Endothelial cell of umbilical vein (primary cell): ENCODE measurements around the gene MMRN2. TPM values are rescaled to one million over a fixed set of nuclear protein-coding genes. Genes with fewer than 3 reads are reported as not detected.

Experiments
- BruUV-seq: library from RNA; stranded (reverse); fragments of 400-500 nt; replicated peaks from 2 replicates; lab custom pipeline; 2021; lab: Mats Ljungman, UMichigan
- CTCF ChIA-PET: fragments of 300-600, 350-600 bp; sonication (Branson Sonifier 250); formaldehyde crosslinking; loops from one replicate; lab custom pipeline; 2021; ENCODE audit warnings: antibody characterized with exemption, inconsistent platforms; lab: Charles Lee
- POLR2A ChIA-PET: fragments of 300-600, 350-600 bp; sonication (Branson Sonifier 250); formaldehyde crosslinking; loops from one replicate; lab custom pipeline; 2021; ENCODE audit warnings: antibody characterized with exemption, inconsistent platforms; lab: Charles Lee
- DNase-seq: peaks from one replicate; pipeline ENCODE4 v3.0.0-alpha.2; 2011; ENCODE audit warnings: low read depth, low spot score
- FAIRE-seq: peaks from 2 replicates; lab custom pipeline; 2011; peaks lifted over from hg19 to GRCh38; lab: Jason Lieb, UNC
- H2AFZ ChIP-seq: 2 replicates; pipeline ENCODE4 v1.6.0; 2012; ENCODE audit warnings: low read depth, low read length, control low read depth, inconsistent platforms
- H3K27ac ChIP-seq: 2 replicates; pipeline ENCODE4 v1.5.1; 2011; ENCODE audit warnings: low read depth, mild to moderate bottlenecking, control low read depth, low read length, moderate library complexity; ENCODE audit not compliant: insufficient read depth
- H3K27me3 ChIP-seq, 2 experiments: 2 replicates each; pipeline versions ENCODE4 v1.6.0 to v1.6.1; 2011; ENCODE audit warnings: low read length in 2 of 2, mixed read lengths in 1 of 2; ENCODE audit not compliant: control insufficient read depth in 2 of 2, insufficient read depth in 2 of 2
- H3K36me3 ChIP-seq, 2 experiments: 2 replicates in 1 of 2; 3 replicates in 1 of 2; pipeline ENCODE4 v1.5.1; 2011; ENCODE audit warnings: low read length in 2 of 2, mild to moderate bottlenecking in 1 of 2, moderate library complexity in 1 of 2; ENCODE audit not compliant: control insufficient read depth in 2 of 2, insufficient read depth in 2 of 2; ENCODE audit errors: extremely low read depth in 1 of 2
- H3K4me1 ChIP-seq: 3 replicates; pipeline ENCODE4 v1.5.1; 2011; ENCODE audit warnings: mild to moderate bottlenecking, low read length; ENCODE audit not compliant: control insufficient read depth, insufficient read depth; ENCODE audit errors: extremely low read depth
- H3K4me2 ChIP-seq: 2 replicates; pipeline ENCODE4 v1.6.1; 2011; ENCODE audit warnings: low read length, control low read depth, mixed read lengths; ENCODE audit not compliant: insufficient read depth
- H3K4me3 ChIP-seq, 3 experiments: fragments of 200-600 bp in 1 of 3; sonication (generic), shearing (Covaris generic) in 1 of 3; replicated peaks in 1 of 3; 2 replicates each; pipeline ENCODE4 v1.5.1; 2011 to 2016; ENCODE audit warnings: control low read depth in 3 of 3, low read length in 3 of 3, mild to moderate bottlenecking in 2 of 3, inconsistent platforms in 1 of 3, low read depth in 1 of 3, moderate library complexity in 1 of 3; ENCODE audit not compliant: insufficient read depth in 1 of 3
- H3K79me2 ChIP-seq: 2 replicates; pipeline ENCODE4 v1.6.0; 2012; ENCODE audit warnings: low read length, inconsistent platforms; ENCODE audit not compliant: control insufficient read depth, insufficient read depth
- H3K9ac ChIP-seq: replicated peaks from 2 replicates; pipeline ENCODE3; 2011; ENCODE audit warnings: low read length, control low read depth; ENCODE audit not compliant: insufficient read depth; ENCODE audit errors: extremely low read depth
- H3K9me1 ChIP-seq: replicated peaks from 3 replicates; pipeline ENCODE4 v1.6.0; 2011; ENCODE audit warnings: mild to moderate bottlenecking, low read length; ENCODE audit not compliant: control insufficient read depth, insufficient read depth; ENCODE audit errors: extremely low read depth
- H3K9me3 ChIP-seq: replicated peaks from 2 replicates; pipeline ENCODE4 v1.5.1; 2012; ENCODE audit warnings: low read length, inconsistent platforms; ENCODE audit not compliant: control insufficient read depth, insufficient read depth
- H4K20me1 ChIP-seq: replicated peaks from 2 replicates; pipeline ENCODE3; 2011; ENCODE audit warnings: mild to moderate bottlenecking, low read length; ENCODE audit not compliant: control insufficient read depth, insufficient read depth; ENCODE audit errors: extremely low read depth
- EZH2 ChIP-seq: IDR thresholded peaks from 2 replicates; pipeline ENCODE4 v1.6.1; 2012; ENCODE audit warnings: borderline replicate concordance, low read depth, mild to moderate bottlenecking, moderate library complexity, low read length, inconsistent platforms; ENCODE audit not compliant: severe bottlenecking
- FOS ChIP-seq: IDR thresholded peaks from 2 replicates; pipeline ENCODE4 v1.6.1; 2011; ENCODE audit warnings: mild to moderate bottlenecking, low read length, moderate library complexity, borderline replicate concordance; ENCODE audit not compliant: insufficient read depth
- GATA2 ChIP-seq: IDR thresholded peaks from 2 replicates; pipeline ENCODE4 v1.7.0; 2011; ENCODE audit warnings: low read depth, mild to moderate bottlenecking, moderate library complexity, mixed read lengths, low read length; ENCODE audit not compliant: insufficient read length, insufficient read depth
- JUN ChIP-seq: IDR thresholded peaks from 2 replicates; pipeline ENCODE4 v1.6.1; 2011; ENCODE audit warnings: borderline replicate concordance, low read depth; ENCODE audit not compliant: insufficient read length, insufficient read depth
- MYC ChIP-seq: IDR thresholded peaks from one replicate; pipeline ENCODE4 v1.6.1; 2011; ENCODE audit warnings: mild to moderate bottlenecking, low read depth, low read length
- POLR2A ChIP-seq: IDR thresholded peaks from 2 replicates; pipeline ENCODE4 v1.6.1; 2012; ENCODE audit warnings: low read depth, mild to moderate bottlenecking, control low read depth, low read length
- POLR2AphosphoS5 ChIP-seq: IDR thresholded peaks from 2 replicates; pipeline ENCODE4 v1.6.1; 2012; ENCODE audit warnings: low read depth, mild to moderate bottlenecking, control low read depth, low read length, moderate library complexity; ENCODE audit not compliant: insufficient read depth
- dilution Hi-C: fragments of 300-500 bp; cut with MboI; formaldehyde crosslinking; loops from one replicate; pipeline ENCODE4 v1.15.0; 2019; ENCODE audit warnings: low sequenced_read_pairs; ENCODE audit not compliant: extremely low pct_ligation_motif_present
- intact Hi-C: fragments of 100-400 bp; cut with micrococcal nuclease; formaldehyde crosslinking; loops from one replicate; pipeline ENCODE4 v1.10.0; 2022
- polyA plus RNA-seq, 4 experiments: library from polyadenylated mRNA; depleted of rRNA in 3 of 4; stranded (reverse) in 3 of 4; unstranded in 1 of 4; fragments of >200 nt; gene quantifications; 2 replicates each; pipeline versions ENCODE4 v1.2.1 to v1.2.3, GENCODE V29; 2011 to 2012; ENCODE audit warnings: missing spikeins in 1 of 4
- total RNA-seq: library from RNA; stranded (reverse); gene quantifications from 2 replicates; pipeline ENCODE4 v1.2.3, GENCODE V29; 2021
- TF ChIP-seq, protein P1 (sequence below): IDR thresholded peaks from 2 replicates; pipeline ENCODE4 v1.6.1; 2011; ENCODE audit not compliant: insufficient read depth, insufficient read length
- TF ChIP-seq, protein P2 (sequence below), 2 donors: IDR thresholded peaks; 1 replicate in 1 of 2; 2 replicates in 1 of 2; pipeline ENCODE4 v1.5.1; 2011; ENCODE audit warnings: low read length in 2 of 2, mild to moderate bottlenecking in 2 of 2, moderate library complexity in 2 of 2, control low read depth in 1 of 2, inconsistent platforms in 1 of 2, low read depth in 1 of 2; ENCODE audit not compliant: insufficient read depth in 1 of 2; ENCODE audit errors: extremely low read depth in 1 of 2

Gene MMRN2
- total and polyA plus RNA-seq, 2 donors (not counting 3 experiments of a cell fraction or from before 2014, with no cell fraction given), result 154 to 169 TPM

DNA sequence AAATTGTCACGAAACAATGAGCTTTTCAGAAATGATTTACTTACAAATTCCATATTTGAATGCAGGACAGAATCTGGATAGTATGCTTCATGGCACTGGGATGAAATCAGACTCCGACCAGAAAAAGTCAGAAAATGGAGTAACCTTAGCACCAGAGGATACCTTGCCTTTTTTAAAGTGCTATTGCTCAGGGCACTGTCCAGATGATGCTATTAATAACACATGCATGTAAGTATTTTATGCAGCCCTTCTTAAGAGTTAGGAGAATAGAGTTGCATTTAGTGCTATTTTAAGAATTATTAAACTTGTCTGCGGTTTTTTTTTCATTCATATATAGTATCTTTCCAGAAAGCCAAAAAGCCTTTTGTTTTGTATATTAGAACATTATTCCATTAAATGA is 67.4 kb downstream of the MMRN2 start:
- intact Hi-C loops, result loop anchor here (1.0 kb wide), 1 partner anchor 22 kb away; no protein-coding TSS in a partner anchor
- no peak overlapping the region for H3K9ac ChIP-seq
- FAIRE-seq, result no peak

More for the DNA sequence above, 67.4 kb downstream of the MMRN2 start:
- H3K9me3 ChIP-seq, result no peaks in the 10 kb centered on the region
- no peak overlapping the region for H3K27ac ChIP-seq
- POLR2A ChIA-PET, result no interaction called here
- H3K9me1 ChIP-seq, result no peaks in the 10 kb centered on the region
- H3K27me3 ChIP-seq, result peaks cover 25 to 35% of the 10 kb centered on the region in 2 experiments
- H3K79me2 ChIP-seq, result no peaks in the 10 kb centered on the region
- no peaks in the 10 kb centered on the region for H4K20me1 ChIP-seq
- CTCF ChIA-PET, result interaction anchor here (0.7 to 3.4 kb wide), 3 partner anchors 10 to 124 kb away, joined by 3 to 14 read pairs (median 3); no protein-coding TSS in a partner anchor
- H3K4me2 ChIP-seq, result no peak overlapping the region
- H3K4me3 ChIP-seq, result no peak overlapping the region
- H3K4me1 ChIP-seq, result no peaks in the 10 kb centered on the region
- dilution Hi-C loops, result no loop called here
- H2AFZ ChIP-seq, result no peak overlapping the region
- H3K36me3 ChIP-seq, result no peaks in the 10 kb centered on the region
- no peak for DNase-seq
- no TSS peak for BruUV-seq
- TF ChIP-seq FOS, result no peak
- TF ChIP-seq JUN, result no peak
- TF ChIP-seq POLR2A, result no peak
- no peak for TF ChIP-seq EZH2
- no peak for TF ChIP-seq MYC
- TF ChIP-seq, protein P1, sequence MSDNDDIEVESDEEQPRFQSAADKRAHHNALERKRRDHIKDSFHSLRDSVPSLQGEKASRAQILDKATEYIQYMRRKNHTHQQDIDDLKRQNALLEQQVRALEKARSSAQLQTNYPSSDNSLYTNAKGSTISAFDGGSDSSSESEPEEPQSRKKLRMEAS, result no peak
- no peak for TF ChIP-seq POLR2AphosphoS5
- TF ChIP-seq GATA2, result no peak
- TF ChIP-seq, protein P2, sequence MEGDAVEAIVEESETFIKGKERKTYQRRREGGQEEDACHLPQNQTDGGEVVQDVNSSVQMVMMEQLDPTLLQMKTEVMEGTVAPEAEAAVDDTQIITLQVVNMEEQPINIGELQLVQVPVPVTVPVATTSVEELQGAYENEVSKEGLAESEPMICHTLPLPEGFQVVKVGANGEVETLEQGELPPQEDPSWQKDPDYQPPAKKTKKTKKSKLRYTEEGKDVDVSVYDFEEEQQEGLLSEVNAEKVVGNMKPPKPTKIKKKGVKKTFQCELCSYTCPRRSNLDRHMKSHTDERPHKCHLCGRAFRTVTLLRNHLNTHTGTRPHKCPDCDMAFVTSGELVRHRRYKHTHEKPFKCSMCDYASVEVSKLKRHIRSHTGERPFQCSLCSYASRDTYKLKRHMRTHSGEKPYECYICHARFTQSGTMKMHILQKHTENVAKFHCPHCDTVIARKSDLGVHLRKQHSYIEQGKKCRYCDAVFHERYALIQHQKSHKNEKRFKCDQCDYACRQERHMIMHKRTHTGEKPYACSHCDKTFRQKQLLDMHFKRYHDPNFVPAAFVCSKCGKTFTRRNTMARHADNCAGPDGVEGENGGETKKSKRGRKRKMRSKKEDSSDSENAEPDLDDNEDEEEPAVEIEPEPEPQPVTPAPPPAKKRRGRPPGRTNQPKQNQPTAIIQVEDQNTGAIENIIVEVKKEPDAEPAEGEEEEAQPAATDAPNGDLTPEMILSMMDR (IDR thresholded peaks at IDR 0.05; ENCODE audit: extremely low read depth in 1 of 2, insufficient read depth in 1 of 2, low read depth in 1 of 2, low read length in 2 of 2), result no peak
